ENCODE data around the gene KDM5C.

Gene KDM5C

GRCh38 chrX:53224860-53225797, at the start of gene KDM5C:
TSS of gene KDM5C (minus strand) at chrX:53225207. CDS start at chrX:53224889, 318 bp downstream.
- peak; percentile 88 for DNase-seq

- no peak for DNase-seq
Measured at GRCh38 chrX:53272808-53273337, 47.9 kb upstream of the KDM5C start.

- no peak for DNase-seq
Measured at GRCh38 chrX:53269536-53270107, 44.6 kb upstream of the KDM5C start.

- DNase-seq = no peak
Measured at GRCh38 chrX:53268173-53268572, 43.2 kb upstream of the KDM5C start.

- DNase-seq = no peak
Measured at GRCh38 chrX:53266914-53267313, 41.9 kb upstream of the KDM5C start.

- no peak for DNase-seq
Measured at GRCh38 chrX:53265771-53266574, 41.0 kb upstream of the KDM5C start.

GRCh38 chrX:53263597-53264094, 38.6 kb upstream of the KDM5C start:
- DNase-seq = no peak

- DNase-seq = no peak
Measured at GRCh38 chrX:53262918-53263394, 37.9 kb upstream of the KDM5C start.

GRCh38 chrX:53262189-53262917, 37.3 kb upstream of the KDM5C start:
- no peak for DNase-seq

- DNase-seq = no peak
Measured at GRCh38 chrX:53261355-53261972, 36.5 kb upstream of the KDM5C start.

GRCh38 chrX:53260836-53261235, 35.8 kb upstream of the KDM5C start:
- no peak for DNase-seq

GRCh38 chrX:53257670-53258423, 32.8 kb upstream of the KDM5C start:
- DNase-seq = no peak

- no peak for DNase-seq
Measured at GRCh38 chrX:53257166-53257565, 32.2 kb upstream of the KDM5C start.

GRCh38 chrX:53256446-53257041, 31.5 kb upstream of the KDM5C start:
- no peak for DNase-seq

GRCh38 chrX:53255738-53256191, 30.8 kb upstream of the KDM5C start:
- DNase-seq = no peak

- DNase-seq = no peak
Measured at GRCh38 chrX:53254570-53255461, 29.8 kb upstream of the KDM5C start.

GRCh38 chrX:53253293-53254020, 28.4 kb upstream of the KDM5C start:
- no peak for DNase-seq

GRCh38 chrX:53251307-53251706, 26.3 kb upstream of the KDM5C start:
- no peak for DNase-seq

- no peak for DNase-seq
Measured at GRCh38 chrX:53250556-53250955, 25.5 kb upstream of the KDM5C start.
